C4-2B (cell line): Measurements from ENCODE around the gene KDM7A.

Experiments
- ZFX ChIP-seq: fragments of 450-650 bp; IDR thresholded peaks from 2 replicates; pipeline ENCODE4 v1.6.1; 2017
- TF ChIP-seq, protein P1 (sequence below): fragments of 450-650 bp; conservative IDR thresholded peaks from 2 replicates; pipeline ENCODE4 v1.5.1; 2017; ENCODE audit warnings: mild to moderate bottlenecking

DNA sequence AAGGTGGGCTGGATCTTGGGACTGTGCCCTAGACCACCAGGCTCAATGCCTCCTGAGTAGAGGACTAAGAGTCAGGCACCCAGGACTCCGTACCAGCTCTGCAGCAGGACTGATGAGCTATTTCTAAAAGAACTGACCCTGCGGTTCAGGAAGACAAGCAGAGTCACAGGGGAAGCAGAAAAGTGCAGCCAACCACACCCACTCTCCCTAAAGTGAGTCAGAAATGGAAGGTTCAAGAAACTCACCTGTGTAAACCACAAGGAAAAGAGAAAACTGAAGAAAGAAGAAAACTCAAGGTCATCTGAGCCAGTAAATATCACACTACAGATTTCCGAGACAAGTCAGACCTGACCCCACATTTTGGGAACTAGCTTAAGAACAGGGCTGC is 116.5 kb downstream of the KDM7A start:
- TF ChIP-seq, protein P1, sequence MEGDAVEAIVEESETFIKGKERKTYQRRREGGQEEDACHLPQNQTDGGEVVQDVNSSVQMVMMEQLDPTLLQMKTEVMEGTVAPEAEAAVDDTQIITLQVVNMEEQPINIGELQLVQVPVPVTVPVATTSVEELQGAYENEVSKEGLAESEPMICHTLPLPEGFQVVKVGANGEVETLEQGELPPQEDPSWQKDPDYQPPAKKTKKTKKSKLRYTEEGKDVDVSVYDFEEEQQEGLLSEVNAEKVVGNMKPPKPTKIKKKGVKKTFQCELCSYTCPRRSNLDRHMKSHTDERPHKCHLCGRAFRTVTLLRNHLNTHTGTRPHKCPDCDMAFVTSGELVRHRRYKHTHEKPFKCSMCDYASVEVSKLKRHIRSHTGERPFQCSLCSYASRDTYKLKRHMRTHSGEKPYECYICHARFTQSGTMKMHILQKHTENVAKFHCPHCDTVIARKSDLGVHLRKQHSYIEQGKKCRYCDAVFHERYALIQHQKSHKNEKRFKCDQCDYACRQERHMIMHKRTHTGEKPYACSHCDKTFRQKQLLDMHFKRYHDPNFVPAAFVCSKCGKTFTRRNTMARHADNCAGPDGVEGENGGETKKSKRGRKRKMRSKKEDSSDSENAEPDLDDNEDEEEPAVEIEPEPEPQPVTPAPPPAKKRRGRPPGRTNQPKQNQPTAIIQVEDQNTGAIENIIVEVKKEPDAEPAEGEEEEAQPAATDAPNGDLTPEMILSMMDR = no peak
- TF ChIP-seq ZFX = no peak
